Esophagus (tissue), 2 donors: Measurements from ENCODE around the gene PRMT9. TPM values are rescaled to one million over a fixed set of nuclear protein-coding genes. Genes with fewer than 3 reads are reported as not detected.

ENCODE experiments used
- H3K27ac ChIP-seq, 2 donors: one replicate each; pipeline ENCODE4 v1.5.1; 2013; ENCODE audit warnings: low read depth in 2 of 2, mild to moderate bottlenecking in 2 of 2, inconsistent platforms in 1 of 2, low read length in 1 of 2, moderate library complexity in 1 of 2
- H3K27me3 ChIP-seq, 2 donors: one replicate each; pipeline ENCODE4 v1.6.1; 2013; ENCODE audit warnings: low read length in 2 of 2, control low read depth in 1 of 2, mild to moderate bottlenecking in 1 of 2; ENCODE audit not compliant: insufficient read depth in 2 of 2, control insufficient read depth in 1 of 2
- H3K36me3 ChIP-seq, 2 donors: one replicate each; pipeline ENCODE4 v1.6.1; 2013; ENCODE audit warnings: low read length in 1 of 2; ENCODE audit not compliant: control insufficient read depth in 2 of 2, insufficient read depth in 2 of 2
- H3K4me1 ChIP-seq, 2 donors: one replicate each; pipeline ENCODE4 v1.6.1; 2013; ENCODE audit warnings: low read length in 1 of 2; ENCODE audit not compliant: control insufficient read depth in 2 of 2, insufficient read depth in 2 of 2
- H3K4me3 ChIP-seq, 2 donors: one replicate each; pipeline ENCODE4 v1.5.1; 2013; ENCODE audit warnings: low read length in 2 of 2, mild to moderate bottlenecking in 2 of 2, low read depth in 1 of 2, moderate library complexity in 1 of 2
- H3K9me3 ChIP-seq, 2 donors: one replicate each; pipeline ENCODE4 v1.6.1; 2013; ENCODE audit warnings: mild to moderate bottlenecking in 2 of 2, low read depth in 1 of 2, low read length in 1 of 2, moderate library complexity in 1 of 2; ENCODE audit not compliant: control insufficient read depth in 2 of 2, insufficient read depth in 1 of 2
- WGBS, 2 donors: extraction: QIAGEN DNeasy Blood & Tissue Kit; methylation state at CpG; one replicate each; pipeline ENCODE4 v1.1.7; 2013; 5-methylcytosine and 5-hydroxymethylcytosine counted together
- polyA plus RNA-seq, 2 donors: library from polyadenylated mRNA; stranded (reverse); fragments of 200-250 nt; gene quantifications; one replicate each; pipeline ENCODE4 v1.2.3, GENCODE V29; 2013
- donor health status: healthy with polysubstance abuse.
- donor health status: Bipolar disorder and iron deficiency.

Gene PRMT9
- polyA plus RNA-seq, 2 donors, result 3.6 to 4.5 TPM

DNA sequence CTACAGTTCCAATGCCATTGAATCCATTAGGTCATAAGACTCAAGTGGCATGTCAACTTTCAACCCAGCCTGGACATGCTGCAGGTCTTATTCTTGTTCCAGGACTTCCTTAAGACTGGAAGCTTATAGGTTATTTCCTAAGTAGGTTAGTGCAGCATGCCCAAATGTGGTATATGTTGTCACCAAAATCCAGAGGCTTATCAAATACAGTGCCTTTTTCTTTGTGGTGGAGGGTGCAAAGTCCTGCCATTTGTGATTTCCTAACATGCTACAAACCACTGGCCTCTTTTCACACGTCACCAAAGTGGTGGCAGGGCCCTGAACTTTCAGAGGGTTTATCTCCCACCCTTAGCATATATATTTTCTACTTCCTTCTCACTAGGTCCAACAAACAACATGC lies 76.5 kb downstream of the PRMT9 start:
- Histone ChIP-seq H3K4me1 (no peaks in the 10 kb centered on the region), H3K4me3 (no peak overlapping the region), H3K27me3 (no peaks in the 10 kb centered on the region), H3K36me3 (no peaks in the 10 kb centered on the region), H3K9me3 (no peaks in the 10 kb centered on the region), H3K27ac (no peak overlapping the region)
- WGBS, 2 donors, result 77% methylated on average over 1 of the region's 1 CpG

DNA sequence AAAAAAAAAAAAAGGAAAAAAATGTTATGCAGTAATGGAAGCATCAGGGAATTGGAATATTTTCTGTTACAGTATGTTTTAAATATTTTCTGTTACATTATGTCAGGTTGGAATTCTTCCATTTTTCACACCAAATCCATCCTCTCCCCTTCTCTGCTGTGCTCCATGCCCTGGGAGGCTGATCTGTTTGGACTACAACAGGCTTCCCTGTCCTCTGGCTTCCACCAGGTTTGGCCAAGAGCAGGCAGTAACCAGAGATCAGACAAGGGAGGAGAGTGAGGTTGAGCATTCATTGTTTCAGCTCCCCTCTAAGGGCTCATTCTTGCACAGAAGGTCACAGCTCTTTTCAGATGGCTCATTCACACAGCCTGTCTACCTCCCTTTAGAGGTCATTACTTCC lies 78.5 kb downstream of the PRMT9 start:
- no peaks in the 10 kb centered on the region for H3K4me1 ChIP-seq
- H3K36me3 ChIP-seq, result no peaks in the 10 kb centered on the region
- H3K27ac ChIP-seq, result no peak overlapping the region
- no peak overlapping the region for H3K4me3 ChIP-seq
- H3K9me3 ChIP-seq, result no peaks in the 10 kb centered on the region
- H3K27me3 ChIP-seq, result no peaks in the 10 kb centered on the region

DNA sequence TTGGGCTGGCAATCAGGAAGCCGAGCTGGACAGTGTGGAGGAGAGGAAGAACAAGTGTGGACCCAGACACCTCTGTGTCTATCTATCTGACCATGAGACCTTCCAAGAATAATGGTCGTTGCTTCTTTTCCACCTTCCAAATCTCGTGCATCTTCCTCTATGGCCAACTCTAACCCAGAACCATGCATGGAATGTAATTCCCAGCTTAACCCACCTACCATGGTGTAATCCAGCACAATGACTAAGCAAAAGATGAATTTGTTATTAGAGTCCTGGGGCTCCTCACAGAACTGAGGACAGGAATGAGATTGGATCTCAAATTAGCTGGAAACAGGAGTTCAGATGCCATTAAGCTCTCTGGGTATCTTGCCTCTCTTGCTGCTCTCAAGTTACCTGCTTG lies 84.2 kb downstream of the PRMT9 start:
- Histone ChIP-seq H3K27ac (no peak overlapping the region), H3K27me3 (no peaks in the 10 kb centered on the region), H3K9me3 (no peaks in the 10 kb centered on the region), H3K36me3 (no peaks in the 10 kb centered on the region), H3K4me1 (no peaks in the 10 kb centered on the region), H3K4me3 (no peak overlapping the region)
- WGBS, 2 donors, result 78 to 92% methylated on average over 3 of the region's 3 CpGs

DNA sequence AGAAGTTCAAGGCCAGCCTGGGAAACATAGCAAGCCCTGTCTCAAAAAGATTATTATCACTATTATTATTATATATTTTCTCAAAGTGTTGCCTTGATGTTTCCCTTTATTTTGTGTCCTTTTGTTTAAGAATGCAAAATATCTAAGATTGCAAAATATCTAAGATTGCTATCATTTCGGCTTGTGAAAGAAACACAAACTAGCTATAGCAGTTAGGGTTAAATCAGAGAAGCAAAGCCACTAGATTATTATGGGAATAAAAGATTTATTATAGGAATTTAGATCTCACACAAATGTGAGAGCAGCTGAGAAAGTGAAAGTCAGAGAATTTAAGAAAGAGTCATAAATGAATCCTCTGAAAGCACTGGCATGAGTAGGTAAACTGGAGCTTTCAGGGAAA lies 84.8 kb downstream of the PRMT9 start:
- H3K27ac ChIP-seq, result no peak overlapping the region

DNA sequence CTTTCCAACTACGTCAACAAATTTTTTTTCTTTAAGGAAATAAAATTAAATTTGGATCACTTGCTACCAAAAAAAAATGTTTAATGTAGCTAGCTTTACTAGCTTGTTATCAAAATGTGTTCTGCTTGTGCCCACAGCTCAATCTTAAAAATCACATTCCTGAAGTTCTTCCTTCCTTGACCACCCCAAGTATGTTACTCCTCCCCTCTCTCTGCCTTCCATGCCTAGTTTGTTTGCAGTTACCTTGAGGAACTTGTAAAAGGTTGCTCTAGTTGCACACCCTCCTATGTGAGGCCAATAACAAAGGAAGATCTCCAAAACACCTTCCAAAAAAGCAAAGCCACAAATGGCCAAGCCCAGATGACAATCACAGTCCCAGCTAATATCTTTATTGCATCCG lies 86.4 kb downstream of the PRMT9 start:
- WGBS, 2 donors, result 67 to 85% methylated on average over 2 of the region's 2 CpGs
- H3K27me3 ChIP-seq, result no peaks in the 10 kb centered on the region
- H3K36me3 ChIP-seq, result no peaks in the 10 kb centered on the region
- H3K4me3 ChIP-seq, result no peak overlapping the region
- no peaks in the 10 kb centered on the region for H3K9me3 ChIP-seq
- no peaks in the 10 kb centered on the region for H3K4me1 ChIP-seq
- no peak overlapping the region for H3K27ac ChIP-seq

More for the DNA sequence above, 84.8 kb downstream of the PRMT9 start:
- H3K36me3 ChIP-seq, result no peaks in the 10 kb centered on the region
- H3K27me3 ChIP-seq, result no peaks in the 10 kb centered on the region
- no peak overlapping the region for H3K4me3 ChIP-seq
- 91 to 92% methylated on average over 1 of the region's 1 CpG for WGBS, 2 donors
- no peaks in the 10 kb centered on the region for H3K4me1 ChIP-seq
- no peaks in the 10 kb centered on the region for H3K9me3 ChIP-seq

DNA sequence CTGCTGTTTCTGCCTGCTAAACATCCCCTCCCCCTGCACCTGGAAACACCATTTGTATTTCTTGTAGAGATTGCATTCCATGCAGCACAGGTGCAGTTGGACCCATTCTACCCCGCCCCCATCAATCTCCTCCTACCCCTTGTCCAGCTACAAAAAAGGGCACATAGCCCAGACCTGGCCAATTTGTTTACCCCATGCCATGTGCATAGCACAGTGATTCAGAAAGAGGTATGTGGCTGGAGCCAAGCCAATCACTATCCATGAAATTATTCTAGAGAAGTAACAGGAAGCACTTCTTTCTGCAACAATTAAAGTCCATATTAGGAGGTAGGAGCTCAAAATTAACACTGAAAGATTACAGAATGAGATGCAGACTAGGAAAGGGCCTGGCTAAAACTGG lies 87.0 kb downstream of the PRMT9 start:
- Histone ChIP-seq H3K27me3 (no peaks in the 10 kb centered on the region), H3K36me3 (no peaks in the 10 kb centered on the region), H3K4me3 (no peak overlapping the region), H3K27ac (no peak overlapping the region), H3K4me1 (no peaks in the 10 kb centered on the region), H3K9me3 (no peaks in the 10 kb centered on the region)
- 0% methylated on average over 1 of the region's 1 CpG for WGBS, 2 donors

DNA sequence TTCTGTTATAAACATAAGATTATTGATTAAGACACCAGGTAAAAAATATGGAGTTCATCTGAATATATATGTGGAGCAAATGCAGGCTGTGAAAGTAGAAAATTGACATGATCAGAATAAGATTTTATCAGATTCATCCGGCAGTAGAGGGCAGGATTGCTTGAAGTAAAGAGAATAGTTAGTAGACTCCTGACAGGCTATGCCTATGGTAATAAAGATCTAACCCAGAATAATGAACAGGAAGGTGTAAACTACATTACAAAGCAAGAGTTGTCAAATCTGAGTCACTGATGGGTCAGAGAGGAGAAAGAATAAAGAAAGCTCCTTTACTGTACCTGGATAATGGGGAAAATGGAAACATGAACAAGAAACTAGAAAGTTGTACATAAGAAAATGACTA lies 87.6 kb downstream of the PRMT9 start:
- no peak overlapping the region for H3K27ac ChIP-seq
- H3K4me3 ChIP-seq, result no peak overlapping the region
- WGBS, 2 donors, result 61 to 73% methylated on average over 1 of the region's 1 CpG
- no peaks in the 10 kb centered on the region for H3K9me3 ChIP-seq
- H3K36me3 ChIP-seq, result no peaks in the 10 kb centered on the region
- no peaks in the 10 kb centered on the region for H3K4me1 ChIP-seq
- H3K27me3 ChIP-seq, result no peaks in the 10 kb centered on the region

DNA sequence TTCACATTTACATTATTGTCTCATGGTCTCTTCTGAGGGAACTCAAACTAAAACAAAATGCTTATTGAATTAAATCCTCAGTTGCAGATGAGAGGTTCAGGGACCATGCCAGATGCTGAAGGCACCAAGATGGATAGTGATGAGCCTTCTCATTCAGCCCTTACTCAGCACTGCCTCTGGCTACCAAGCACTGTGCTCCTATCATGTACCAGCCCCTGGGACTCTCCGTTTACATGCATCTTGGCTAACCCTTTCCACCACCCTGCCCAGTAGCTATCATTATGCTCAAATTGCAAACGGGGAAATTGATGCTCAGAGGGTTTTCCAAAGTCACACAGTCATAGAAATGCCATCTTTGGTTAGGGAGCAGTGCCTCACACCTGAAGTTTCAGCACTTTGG lies 89.4 kb downstream of the PRMT9 start:
- H3K27ac ChIP-seq, result no peak overlapping the region
- no peak overlapping the region for H3K4me3 ChIP-seq
- H3K27me3 ChIP-seq, result no peaks in the 10 kb centered on the region
- H3K36me3 ChIP-seq, result no peaks in the 10 kb centered on the region
- 68 to 75% methylated on average over 2 of the region's 2 CpGs for WGBS, 2 donors
- H3K9me3 ChIP-seq, result no peaks in the 10 kb centered on the region
- H3K4me1 ChIP-seq, result no peaks in the 10 kb centered on the region

DNA sequence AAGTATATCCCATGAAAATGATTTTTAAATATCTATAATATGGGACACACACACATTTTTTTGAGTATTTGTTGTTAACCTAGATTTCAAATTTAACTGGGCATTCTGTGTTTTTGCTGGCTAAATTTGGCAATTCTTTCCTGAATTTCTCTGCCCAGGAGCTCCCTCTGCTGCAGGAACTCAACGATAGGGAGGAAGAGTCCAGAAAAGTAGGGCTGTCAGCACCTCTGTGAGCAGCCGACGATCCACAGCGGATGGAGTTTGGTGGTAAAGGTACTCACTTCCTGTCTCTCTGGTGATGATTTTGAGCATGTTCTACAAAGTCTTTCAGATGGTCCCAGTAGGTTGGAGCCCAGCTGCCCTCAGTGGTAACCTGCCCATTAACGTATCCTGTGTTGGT lies 89.9 kb downstream of the PRMT9 start:
- no peak overlapping the region for H3K4me3 ChIP-seq
- H3K36me3 ChIP-seq, result no peaks in the 10 kb centered on the region
- WGBS, 2 donors, result 63 to 68% methylated on average over 5 of the region's 5 CpGs
- no peaks in the 10 kb centered on the region for H3K4me1 ChIP-seq
- H3K27ac ChIP-seq, result no peak overlapping the region
- H3K27me3 ChIP-seq, result no peaks in the 10 kb centered on the region
- no peaks in the 10 kb centered on the region for H3K9me3 ChIP-seq

DNA sequence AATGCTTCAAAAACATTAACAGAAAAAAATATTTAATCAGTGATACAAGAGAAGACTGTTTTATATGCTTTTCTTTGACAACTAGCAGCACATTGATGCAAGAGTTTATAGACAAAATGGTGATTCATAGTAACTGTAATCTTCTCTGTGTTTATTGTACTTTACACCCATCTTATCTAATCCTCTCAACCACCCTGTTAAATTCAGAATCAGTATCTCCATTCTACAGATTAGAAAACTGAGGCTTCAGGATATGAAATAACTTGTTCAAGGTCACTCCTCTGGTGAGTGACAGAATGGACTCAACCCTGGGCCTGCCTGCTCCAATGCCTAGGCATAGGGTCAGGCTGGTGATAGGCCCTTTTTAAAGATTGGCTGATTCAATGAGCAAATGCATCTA lies 92.9 kb downstream of the PRMT9 start:
- Histone ChIP-seq H3K4me1 (no peaks in the 10 kb centered on the region), H3K9me3 (no peaks in the 10 kb centered on the region), H3K27ac (no peak overlapping the region), H3K27me3 (no peaks in the 10 kb centered on the region), H3K4me3 (no peak overlapping the region), H3K36me3 (no peaks in the 10 kb centered on the region)
